Aorta (tissue), 5 donors: ENCODE measurements around the gene MANF. TPM values are rescaled to one million over a fixed set of nuclear protein-coding genes. Genes with fewer than 3 reads are reported as not detected.

ENCODE experiments used
- ATAC-seq: fragments of 200-7000 bp; cut with Tn5 transposase; one replicate; pipeline ENCODE4 v1.9.1; 2022; ENCODE audit warnings: moderate library complexity; ENCODE audit not compliant: low FRiP score
- DNase-seq, 2 donors: peaks; one replicate each; pipeline ENCODE4 v3.0.0-alpha.2; 2020
- H3K27ac ChIP-seq, 2 donors: one replicate each; pipeline ENCODE4 v1.5.1; 2013; ENCODE audit warnings: low read length in 2 of 2, mild to moderate bottlenecking in 2 of 2, moderate library complexity in 2 of 2, control low read depth in 1 of 2, inconsistent platforms in 1 of 2, low read depth in 1 of 2
- H3K27me3 ChIP-seq, 2 donors: one replicate each; pipeline ENCODE4 v1.6.1; 2013; ENCODE audit warnings: control low read depth in 1 of 2, low read length in 1 of 2, mild to moderate bottlenecking in 1 of 2, moderate library complexity in 1 of 2; ENCODE audit not compliant: insufficient read depth in 2 of 2, control insufficient read depth in 1 of 2
- H3K36me3 ChIP-seq, 2 donors: one replicate each; pipeline ENCODE4 v1.6.1; 2013; ENCODE audit warnings: control low read depth in 1 of 2, low read length in 1 of 2, mild to moderate bottlenecking in 1 of 2; ENCODE audit not compliant: insufficient read depth in 2 of 2, control insufficient read depth in 1 of 2
- H3K4me1 ChIP-seq, 2 donors: one replicate each; pipeline ENCODE4 v1.6.1; 2013; ENCODE audit warnings: low read length in 2 of 2, control low read depth in 1 of 2, mild to moderate bottlenecking in 1 of 2, moderate library complexity in 1 of 2; ENCODE audit not compliant: insufficient read depth in 2 of 2, control insufficient read depth in 1 of 2
- H3K4me3 ChIP-seq, 2 donors: one replicate each; pipeline ENCODE4 v1.5.1; 2013; ENCODE audit warnings: low read length in 2 of 2, control low read depth in 1 of 2, mild to moderate bottlenecking in 1 of 2
- H3K9me3 ChIP-seq: one replicate; pipeline ENCODE4 v1.6.1; 2013; ENCODE audit warnings: mild to moderate bottlenecking, low read length; ENCODE audit not compliant: control insufficient read depth
- WGBS, 2 donors: extraction: QIAGEN DNeasy Blood & Tissue Kit; methylation state at CpG; one replicate each; pipeline ENCODE4 v1.1.7; 2013; 5-methylcytosine and 5-hydroxymethylcytosine counted together
- intact Hi-C, 2 donors: fragments of 100-400 bp; cut with DNase I; formaldehyde crosslinking; loops; one replicate each; pipeline versions ENCODE4 v1.14.2 to v1.15.0; 2022
- polyA plus RNA-seq, 2 donors: library from polyadenylated mRNA; stranded (reverse); fragments of 200-250 nt; gene quantifications; one replicate each; pipeline ENCODE4 v1.2.3, GENCODE V29; 2013
- total RNA-seq, 2 donors: library from RNA; stranded (reverse); fragmentation: NEBNext Ultra II Directional; extraction: Animal tissue kit (Norgen Biotek cat#: 25700); gene quantifications; one replicate each; pipeline ENCODE4 v1.2.1, GENCODE V29; 2021
- donor health status: healthy with polysubstance abuse.
- donor health status: Bipolar disorder and iron deficiency.
- donor health status: DM: no; HTN: no; CAD: no.
- donor health status: DM: no; HTN: no; CAD: no.
- donor health status: DM: yes; HTN: yes; CAD: no.

The MANF gene
- total and polyA plus RNA-seq, 4 donors: 47.7 to 108 (median 73.0) TPM

DNA sequence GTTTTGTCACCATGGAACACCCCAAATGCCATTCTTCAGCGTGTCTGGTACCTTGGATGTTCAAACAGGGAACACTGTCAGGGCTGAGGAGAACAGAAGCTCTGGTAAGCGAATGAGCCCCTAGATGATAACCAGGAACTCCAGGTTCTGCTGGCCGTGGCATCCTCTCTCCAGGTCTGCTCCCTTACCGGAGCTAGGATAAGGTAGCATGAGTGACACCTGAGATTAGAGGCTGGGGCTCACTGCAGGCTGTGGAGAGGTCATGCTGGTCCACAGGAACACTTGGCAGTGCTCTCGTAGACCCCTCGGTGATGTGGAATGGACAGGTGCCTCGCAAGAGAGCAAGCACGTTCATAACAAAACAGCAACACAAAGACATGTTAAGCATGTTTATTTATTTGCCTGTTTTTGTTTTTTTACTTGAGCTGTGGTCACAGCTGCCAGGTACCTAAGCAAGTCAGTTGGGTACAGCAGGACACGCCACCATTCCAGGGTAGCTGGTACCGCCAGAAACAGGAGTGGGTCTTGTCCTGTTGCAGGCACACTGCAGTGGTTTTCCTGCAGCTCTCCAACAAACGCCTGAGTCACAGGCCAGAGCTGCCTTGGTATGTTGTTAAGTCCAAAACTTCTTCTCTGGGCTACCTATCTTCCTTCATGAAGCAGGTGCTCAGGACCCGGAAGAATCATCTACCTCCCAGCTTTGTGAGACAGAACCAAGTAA, 10.6 kb downstream of the MANF start:
- no peak overlapping the region for H3K27ac ChIP-seq
- ATAC-seq (no peak), DNase-seq (peak in 1 of 2 donors; percentile 33)
- 71 to 73% methylated on average over 12 of the region's 12 CpGs for WGBS, 2 donors
- intact Hi-C loops: loop anchor here (10.0 kb wide), 3 partner anchors 269 to 1041 kb away; partner anchors contain the start of genes CYB561D2 (in 1 of the 2), NPRL2 (in 1 of the 2), TEX264 (in 1 of the 2) and TMEM115 (in 1 of the 2)
- H3K27me3 ChIP-seq: no peaks in the 10 kb centered on the region
- H3K36me3 ChIP-seq: peaks cover 2 to 3% of the 10 kb centered on the region in 2 donors
- H3K4me3 ChIP-seq: no peak overlapping the region
- H3K9me3 ChIP-seq: no peaks in the 10 kb centered on the region
- no peaks in the 10 kb centered on the region for H3K4me1 ChIP-seq

DNA sequence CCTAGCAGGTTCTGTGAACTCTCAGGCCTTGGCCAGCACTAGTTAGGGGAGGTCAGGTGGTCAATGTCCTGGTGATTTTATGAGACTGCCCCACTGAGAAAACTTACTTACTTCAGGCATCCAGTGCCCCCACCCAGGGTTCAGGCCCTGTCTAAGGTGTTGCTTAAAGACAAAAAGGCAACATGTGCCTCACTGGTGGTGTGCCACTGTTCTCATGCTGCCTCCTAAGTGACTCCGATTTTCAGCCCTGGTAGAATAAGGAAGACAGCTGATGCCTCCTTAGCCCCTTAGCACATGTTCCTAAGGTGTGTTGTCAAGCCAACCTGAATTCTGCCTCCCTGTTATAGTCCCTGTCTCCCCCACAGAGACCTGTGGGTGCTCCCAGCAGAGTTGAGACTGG, 11.3 kb downstream of the MANF start:
- intact Hi-C loops: loop anchor here (10.0 kb wide), 3 partner anchors 268 to 1042 kb away; partner anchors contain the start of genes CYB561D2 (in 1 of the 2), NPRL2 (in 1 of the 2), TEX264 (in 1 of the 2) and TMEM115 (in 1 of the 2)
- H3K4me3 ChIP-seq: no peak overlapping the region
- H3K27me3 ChIP-seq: no peaks in the 10 kb centered on the region
- H3K9me3 ChIP-seq: no peaks in the 10 kb centered on the region
- 76 to 77% methylated on average over 1 of the region's 1 CpG for WGBS, 2 donors
- H3K36me3 ChIP-seq: peaks cover 2 to 3% of the 10 kb centered on the region in 2 donors
- H3K27ac ChIP-seq: no peak overlapping the region
- ATAC-seq: no peak
- DNase-seq: no peak
- H3K4me1 ChIP-seq: no peaks in the 10 kb centered on the region

DNA sequence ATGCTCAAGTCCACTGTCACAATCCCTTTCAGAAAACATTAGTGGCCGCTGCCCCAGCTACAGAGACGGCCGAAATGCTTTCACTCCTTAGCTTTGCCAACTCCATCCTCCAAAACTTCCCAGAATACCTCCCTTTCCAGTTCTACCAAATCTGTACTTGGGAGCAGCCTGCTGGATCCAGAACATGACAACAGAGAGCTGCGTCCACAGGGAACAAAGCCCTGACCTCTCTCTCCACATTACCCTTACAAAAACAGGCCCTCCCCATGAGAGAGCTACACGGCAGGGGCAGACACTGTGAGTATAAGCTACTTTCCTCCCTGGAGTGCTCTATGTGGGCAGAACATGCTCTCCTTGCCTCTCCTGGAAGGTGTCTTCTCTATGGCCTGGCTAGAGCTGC, 12.3 kb downstream of the MANF start:
- H3K9me3 ChIP-seq: no peaks in the 10 kb centered on the region
- DNase-seq: no peak
- no peak overlapping the region for H3K27ac ChIP-seq
- H3K27me3 ChIP-seq: no peaks in the 10 kb centered on the region
- 21 to 26% methylated on average over 5 of the region's 5 CpGs for WGBS, 2 donors
- H3K4me1 ChIP-seq: no peaks in the 10 kb centered on the region
- H3K36me3 ChIP-seq: peaks cover 2 to 3% of the 10 kb centered on the region in 2 donors
- peak; percentile 30 for ATAC-seq
- no peak overlapping the region for H3K4me3 ChIP-seq
- intact Hi-C loops: loop anchor here (10.0 kb wide), 3 partner anchors 267 to 1043 kb away; partner anchors contain the start of genes CYB561D2 (in 1 of the 2), NPRL2 (in 1 of the 2), TEX264 (in 1 of the 2) and TMEM115 (in 1 of the 2)

DNA sequence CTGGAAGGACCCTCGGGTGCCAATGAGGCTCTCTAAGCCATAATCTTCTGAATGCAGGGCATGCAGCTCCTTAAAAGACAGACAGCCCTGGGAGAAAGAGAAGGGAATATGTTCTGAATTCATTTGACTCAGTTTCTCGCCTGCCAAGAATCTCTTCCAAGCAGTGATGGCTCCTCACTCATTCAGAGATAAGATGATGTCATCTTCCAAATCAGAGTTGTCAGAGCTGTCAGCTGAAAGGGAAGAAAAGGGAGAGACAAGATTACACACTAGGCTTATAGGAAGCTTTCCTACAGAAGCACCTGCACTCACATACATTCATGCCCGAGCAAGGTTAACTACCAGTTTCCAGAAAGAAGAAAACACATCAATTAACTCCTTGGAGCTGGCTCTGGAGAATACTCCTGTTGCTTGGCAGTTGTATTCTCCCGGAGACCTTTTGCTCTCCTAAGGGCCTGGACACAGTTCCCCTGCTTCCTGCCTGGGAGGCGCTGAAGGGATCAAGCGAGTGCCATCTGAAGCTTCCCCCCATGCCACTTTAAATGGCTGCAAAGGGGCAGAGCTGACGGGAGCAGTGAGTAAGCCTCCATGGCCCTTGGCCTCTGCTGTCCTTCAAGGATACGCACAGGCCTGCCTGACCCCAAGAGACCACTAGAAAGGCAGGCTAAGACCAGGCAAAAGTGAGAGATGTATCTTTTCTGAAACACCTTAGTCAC, 13.7 kb downstream of the MANF start:
- H3K27ac ChIP-seq: no peak overlapping the region
- peaks cover 1 to 5% of the 10 kb centered on the region in 2 donors for H3K36me3 ChIP-seq
- ATAC-seq: no peak
- no peaks in the 10 kb centered on the region for H3K9me3 ChIP-seq
- DNase-seq: no peak
- intact Hi-C loops: loop anchor here (10.0 kb wide), 3 partner anchors 266 to 1044 kb away; partner anchors contain the start of genes CYB561D2 (in 1 of the 2), NPRL2 (in 1 of the 2), TEX264 (in 1 of the 2) and TMEM115 (in 1 of the 2)
- no peaks in the 10 kb centered on the region for H3K27me3 ChIP-seq
- H3K4me1 ChIP-seq: no peaks in the 10 kb centered on the region
- no peak overlapping the region for H3K4me3 ChIP-seq
- WGBS, 2 donors: 61 to 71% methylated on average over 8 of the region's 8 CpGs

DNA sequence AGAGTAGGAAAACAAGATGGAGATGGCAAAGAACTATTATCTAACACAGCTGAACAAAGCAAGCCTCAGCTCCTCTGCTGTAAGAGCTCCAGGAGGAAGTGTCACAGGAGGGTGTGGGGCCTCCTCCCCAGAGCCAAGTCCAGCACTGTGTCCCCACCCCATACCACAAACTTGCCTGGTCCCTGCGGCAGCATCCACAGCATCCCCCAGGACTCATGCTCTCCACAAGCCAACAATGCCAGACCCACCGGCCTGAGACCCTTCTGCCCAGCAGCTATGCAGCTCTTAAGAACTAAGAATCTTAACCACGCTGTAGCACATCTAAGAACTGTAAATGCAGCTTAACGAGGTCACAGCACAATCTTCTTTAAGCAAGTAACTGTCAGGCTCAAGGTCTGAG, 15.1 kb downstream of the MANF start:
- DNase-seq (no peak), ATAC-seq (no peak)
- H3K9me3 ChIP-seq: no peaks in the 10 kb centered on the region
- no peak overlapping the region for H3K27ac ChIP-seq
- no peaks in the 10 kb centered on the region for H3K4me1 ChIP-seq
- no peaks in the 10 kb centered on the region for H3K27me3 ChIP-seq
- 88 to 95% methylated on average over 4 of the region's 4 CpGs for WGBS, 2 donors
- H3K4me3 ChIP-seq: no peak overlapping the region
- intact Hi-C loops: no loop called here
- peaks cover 0 to 5% of the 10 kb centered on the region in 2 donors for H3K36me3 ChIP-seq

DNA sequence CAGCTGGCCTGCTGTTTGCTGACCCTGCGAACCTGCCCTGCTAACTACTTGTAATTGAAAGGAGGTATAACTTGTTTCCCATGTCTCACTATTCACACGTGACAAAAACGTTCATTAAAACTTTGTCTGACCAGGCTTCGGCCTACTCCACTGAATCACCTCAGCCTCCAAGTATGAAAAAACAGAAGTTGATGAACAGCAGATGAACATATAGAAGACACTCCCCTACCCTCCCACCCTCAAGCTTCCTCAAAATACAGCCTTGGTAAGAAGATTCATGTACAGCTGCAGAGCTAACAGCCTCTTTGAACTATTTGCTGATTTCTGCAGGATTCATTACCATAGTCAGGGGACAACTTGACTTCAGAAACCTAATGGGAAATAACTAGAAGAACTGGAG, 16.6 kb downstream of the MANF start:
- DNase-seq (no peak), ATAC-seq (no peak)
- H3K9me3 ChIP-seq: no peaks in the 10 kb centered on the region
- no peaks in the 10 kb centered on the region for H3K27me3 ChIP-seq
- intact Hi-C loops: no loop called here
- no peaks in the 10 kb centered on the region for H3K4me1 ChIP-seq
- WGBS, 2 donors: 90 to 92% methylated on average over 4 of the region's 4 CpGs
- no peak overlapping the region for H3K27ac ChIP-seq
- no peak overlapping the region for H3K4me3 ChIP-seq
- H3K36me3 ChIP-seq: peaks cover 0 to 2% of the 10 kb centered on the region in 2 donors

DNA sequence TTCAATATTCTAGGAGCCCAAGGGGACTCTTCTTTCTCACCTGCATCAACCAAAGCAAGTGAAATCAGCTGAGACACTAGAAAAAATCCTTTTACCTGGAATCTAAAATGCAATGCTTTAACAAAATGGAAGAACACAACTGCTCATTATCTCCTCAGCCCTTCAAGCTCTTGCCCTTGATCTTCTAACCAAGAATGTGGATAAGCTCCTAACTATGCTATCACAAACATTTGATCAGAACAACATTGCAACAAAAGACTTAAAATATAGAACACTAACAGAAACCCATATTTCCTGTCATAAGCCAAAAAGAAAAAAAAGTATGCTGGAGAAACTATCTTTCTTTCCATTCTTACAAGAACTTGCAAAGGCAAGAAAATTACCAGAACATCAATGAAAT, 18.6 kb downstream of the MANF start:
- Histone ChIP-seq H3K36me3 (peaks cover 0 to 2% of the 10 kb centered on the region in 2 donors), H3K4me3 (no peak overlapping the region), H3K4me1 (no peaks in the 10 kb centered on the region), H3K9me3 (no peaks in the 10 kb centered on the region), H3K27ac (no peak overlapping the region), H3K27me3 (no peaks in the 10 kb centered on the region)
- intact Hi-C loops: no loop called here
- ATAC-seq (no peak), DNase-seq (no peak)

DNA sequence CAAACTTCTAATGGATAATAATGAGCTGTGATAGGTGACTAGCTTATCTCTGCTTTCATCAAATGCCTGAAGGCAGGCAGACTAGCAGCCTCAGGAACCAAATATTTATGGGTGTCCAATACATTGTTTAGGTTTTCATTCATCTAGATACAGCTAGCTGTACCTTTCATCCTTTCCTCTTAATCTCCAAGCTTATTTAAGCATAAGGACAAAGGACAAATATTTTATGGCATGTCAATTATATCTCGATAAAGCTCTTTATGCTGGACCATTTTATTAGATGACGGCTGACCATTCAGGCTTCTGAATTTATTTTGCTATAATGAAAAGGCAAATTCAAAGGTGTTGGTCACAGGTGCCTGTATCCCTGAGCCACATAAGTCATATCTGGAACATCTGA, 22.9 kb downstream of the MANF start:
- DNase-seq (no peak), ATAC-seq (no peak)
- WGBS, 2 donors: 89 to 94% methylated on average over 2 of the region's 2 CpGs
- Histone ChIP-seq H3K9me3 (no peaks in the 10 kb centered on the region), H3K27me3 (no peaks in the 10 kb centered on the region), H3K27ac (no peak overlapping the region), H3K4me3 (no peak overlapping the region), H3K36me3 (peaks cover 0 to 2% of the 10 kb centered on the region in 2 donors), H3K4me1 (no peaks in the 10 kb centered on the region)
- intact Hi-C loops: no loop called here
